ENCODE results near the gene FAM83B. TPM values are rescaled to one million over a fixed set of nuclear protein-coding genes. Genes with fewer than 3 reads are reported as not detected.

The FAM83B gene
- total and polyA plus RNA-seq, 2 of the 13 experiments (the other 11 are each of a cell fraction or from before 2014, with no cell fraction given), result not detected

GRCh38 chr6:54913211-54913610 is 66.6 kb downstream of the FAM83B start:
- Histone ChIP-seq H3K4me1 (ENCODE audit: insufficient read depth, low read length) (0 out of 2 replicates have a peak, but pooled peaks cover 5% of the 10 kb centered on the region), H3K36me3 (replicated peaks in 1 of 2; ENCODE audit: control insufficient read depth in 1 of 2, insufficient read depth in 2 of 2, low read length in 2 of 2) (no peaks in the 10 kb centered on the region), H4K20me1 (ENCODE audit: insufficient read depth, low read length) (no peaks in the 10 kb centered on the region), H3K9me3 (ENCODE audit: low read length) (no peaks in the 10 kb centered on the region), H3K79me2 (ENCODE audit: insufficient read depth, low read length) (no peaks in the 10 kb centered on the region), H2AFZ (ENCODE audit: low read length) (no peak overlapping the region), H3K27me3 (ENCODE audit: control insufficient read depth in 1 of 2, insufficient read depth in 2 of 2, low read length in 2 of 2) (no peaks in the 10 kb centered on the region), H3K27ac (ENCODE audit: extremely low read length, insufficient read depth, low read length) (no peak overlapping the region), H3K4me2 (ENCODE audit: low read depth, low read length) (no peak overlapping the region), H3K4me3 (replicated peaks in 1 of 3; ENCODE audit: insufficient read depth in 1 of 3, low read depth in 2 of 3, low read length in 3 of 3) (no peak overlapping the region), H3K9ac (ENCODE audit: insufficient read depth, low read depth, low read length) (no peak overlapping the region)
- BruUV-seq (replicated peaks), result no TSS peak
- in situ Hi-C loops (cut with HindIII; ENCODE audit: extremely low pct_ligation_motif_present, low pct_unique_long_range_greater_than_20kb), result no loop called here
- no peak for FAIRE-seq
- DNase-seq (ENCODE audit: low spot score), result no peak
- no peak for TF ChIP-seq HNF1A (IDR thresholded peaks at IDR 0.05; ENCODE audit: low read depth)
- no peak for TF ChIP-seq HNF1A (CRISPR knock-in tag; IDR thresholded peaks at IDR 0.05; ENCODE audit: borderline replicate concordance)
- no peak for TF ChIP-seq HOMEZ (CRISPR knock-in tag; IDR thresholded peaks at IDR 0.05; ENCODE audit: low read depth)
- TF ChIP-seq ZNF33A (CRISPR knock-in tag; IDR thresholded peaks at IDR 0.05; ENCODE audit: borderline replicate concordance), result no peak
- no peak for TF ChIP-seq ZNF605 (CRISPR knock-in tag; IDR thresholded peaks at IDR 0.05)
- TF ChIP-seq ZNF17 (CRISPR knock-in tag; IDR thresholded peaks at IDR 0.05), result no peak
- TF ChIP-seq ZNF816 (CRISPR knock-in tag; IDR thresholded peaks at IDR 0.05; ENCODE audit: borderline replicate concordance), result no peak
- TF ChIP-seq NFYB (CRISPR knock-in tag; IDR thresholded peaks at IDR 0.05), result no peak
- TF ChIP-seq ZBTB2 (CRISPR knock-in tag; IDR thresholded peaks at IDR 0.05; ENCODE audit: low read depth), result no peak
- TF ChIP-seq ZHX1 (CRISPR knock-in tag; IDR thresholded peaks at IDR 0.05; ENCODE audit: low read depth), result no peak
- no peak for TF ChIP-seq DDIT3 (CRISPR knock-in tag; IDR thresholded peaks at IDR 0.05)
- TF ChIP-seq ZNF350 (CRISPR knock-in tag; IDR thresholded peaks at IDR 0.05; ENCODE audit: borderline replicate concordance, low read depth), result no peak
- no peak for TF ChIP-seq NFE2 (CRISPR knock-in tag; IDR thresholded peaks at IDR 0.05)
- WGBS (ENCODE audit: low lambda C conversion rate), result 2% methylated on average over 2 of the region's 2 CpGs
- no peak for ATAC-seq
- intact Hi-C loops (cut with micrococcal nuclease; ENCODE audit: unreplicated experiment), result no loop called here
- ChIA-PET POLR2A (no interaction called here), CTCF (ENCODE audit: low intra/inter-chr PET ratio, low total read pairs) (no interaction called here)

Data from HepG2 (cell line).